Measurements from ENCODE around the gene GEMIN4.

GEMIN4 gene

GRCh38 chr17:746181-746580, 5.9 kb downstream of the GEMIN4 start:
- no peak overlapping the region for H3K4me2 ChIP-seq (ENCODE audit: low read length, poor library complexity, severe bottlenecking)
- H2AK5ac ChIP-seq (ENCODE audit: low read length, severe bottlenecking), result no peak overlapping the region
- DNase-seq, result no peak
- H3K4me3 ChIP-seq (ENCODE audit: insufficient read depth in 1 of 2, low read depth in 1 of 2, low read length in 2 of 2), result no peak overlapping the region
- no peak overlapping the region for H3K9ac ChIP-seq (ENCODE audit: low read length)
- H3K18ac ChIP-seq (ENCODE audit: low read depth in 1 of 2, low read length in 2 of 2), result no peak overlapping the region
- H3K14ac ChIP-seq (ENCODE audit: low read length in 2 of 2), result no peak overlapping the region
- H3K27me3 ChIP-seq (ENCODE audit: control insufficient read depth in 1 of 2, insufficient read depth in 1 of 2, low read length in 2 of 2), result no peaks in the 10 kb centered on the region
- 98% methylated on average over 9 of the region's 9 CpGs for WGBS
- H3K79me1 ChIP-seq (replicated peaks; ENCODE audit: low read length, poor library complexity, severe bottlenecking), result peaks cover 55% of the 10 kb centered on the region
- no peak overlapping the region for H2AFZ ChIP-seq (ENCODE audit: low read depth, low read length)
- H3K23ac ChIP-seq (ENCODE audit: low read length in 2 of 2), result no peak overlapping the region
- no peak overlapping the region for H2BK5ac ChIP-seq (ENCODE audit: low read depth, low read length, poor library complexity, severe bottlenecking)
- no peak overlapping the region for H2BK15ac ChIP-seq (ENCODE audit: low read depth, poor library complexity, severe bottlenecking)
- no peak overlapping the region for H4K8ac ChIP-seq (ENCODE audit: low read length)
- H3K4me1 ChIP-seq (ENCODE audit: control insufficient read depth, insufficient read depth, low read depth, low read length), result peaks cover 1% of the 10 kb centered on the region
- H3K4ac ChIP-seq (ENCODE audit: low read depth in 1 of 2, low read length in 2 of 2), result no peak overlapping the region
- H2BK120ac ChIP-seq (ENCODE audit: low read depth, low read length), result no peak overlapping the region
- no peak overlapping the region for H3K27ac ChIP-seq (ENCODE audit: low read length, poor library complexity, severe bottlenecking)
- peaks cover 66 to 67% of the 10 kb centered on the region in 2 experiments for H3K36me3 ChIP-seq (ENCODE audit: control insufficient read depth in 1 of 2, insufficient read depth in 2 of 2, low read depth in 1 of 2, low read length in 2 of 2)
- H2BK12ac ChIP-seq (ENCODE audit: low read length in 2 of 2), result no peak overlapping the region
- H4K91ac ChIP-seq (ENCODE audit: low read length), result no peak overlapping the region
- H3K9me3 ChIP-seq (ENCODE audit: control insufficient read depth, low read length), result no peaks in the 10 kb centered on the region

- Histone ChIP-seq H3K9ac (ENCODE audit: low read length) (no peak overlapping the region), H4K8ac (ENCODE audit: low read length) (no peak overlapping the region), H3K23ac (ENCODE audit: low read length in 2 of 2) (no peak overlapping the region), H3K79me1 (replicated peaks; ENCODE audit: low read length, poor library complexity, severe bottlenecking) (peaks cover 53% of the 10 kb centered on the region), H3K14ac (ENCODE audit: low read length in 2 of 2) (no peak overlapping the region), H3K27ac (ENCODE audit: low read length, poor library complexity, severe bottlenecking) (no peak overlapping the region), H3K9me3 (ENCODE audit: control insufficient read depth, low read length) (no peaks in the 10 kb centered on the region), H3K4me2 (ENCODE audit: low read length, poor library complexity, severe bottlenecking) (no peak overlapping the region), H3K4me3 (ENCODE audit: insufficient read depth in 1 of 2, low read depth in 1 of 2, low read length in 2 of 2) (no peak overlapping the region), H2BK120ac (ENCODE audit: low read depth, low read length) (no peak overlapping the region), H2BK15ac (ENCODE audit: low read depth, poor library complexity, severe bottlenecking) (no peak overlapping the region), H2BK12ac (ENCODE audit: low read length in 2 of 2) (no peak overlapping the region), H2AK5ac (ENCODE audit: low read length, severe bottlenecking) (no peak overlapping the region), H3K4me1 (ENCODE audit: control insufficient read depth, insufficient read depth, low read depth, low read length) (no peaks in the 10 kb centered on the region), H3K36me3 (ENCODE audit: control insufficient read depth in 1 of 2, insufficient read depth in 2 of 2, low read depth in 1 of 2, low read length in 2 of 2) (peaks cover 71 to 75% of the 10 kb centered on the region in 2 experiments), H2BK5ac (ENCODE audit: low read depth, low read length, poor library complexity, severe bottlenecking) (no peak overlapping the region), H4K91ac (ENCODE audit: low read length) (no peak overlapping the region), H3K18ac (ENCODE audit: low read depth in 1 of 2, low read length in 2 of 2) (no peak overlapping the region), H3K4ac (ENCODE audit: low read depth in 1 of 2, low read length in 2 of 2) (no peak overlapping the region), H2AFZ (ENCODE audit: low read depth, low read length) (no peak overlapping the region), H3K27me3 (ENCODE audit: control insufficient read depth in 1 of 2, insufficient read depth in 1 of 2, low read length in 2 of 2) (no peaks in the 10 kb centered on the region)
- no peak for DNase-seq
- 98% methylated on average over 11 of the region's 11 CpGs for WGBS
Measured at GRCh38 chr17:745406-745805, 6.7 kb downstream of the GEMIN4 start.

GRCh38 chr17:744937-745336, 7.1 kb downstream of the GEMIN4 start:
- no peak overlapping the region for H3K4ac ChIP-seq (ENCODE audit: low read depth in 1 of 2, low read length in 2 of 2)

GRCh38 chr17:743139-743538, 8.9 kb downstream of the GEMIN4 start:
- Histone ChIP-seq H4K8ac (ENCODE audit: low read length) (no peak overlapping the region), H4K91ac (ENCODE audit: low read length) (no peak overlapping the region), H3K4ac (ENCODE audit: low read depth in 1 of 2, low read length in 2 of 2) (no peak overlapping the region), H2BK15ac (ENCODE audit: low read depth, poor library complexity, severe bottlenecking) (no peak overlapping the region), H3K27ac (ENCODE audit: low read length, poor library complexity, severe bottlenecking) (no peak overlapping the region), H3K79me1 (replicated peaks; ENCODE audit: low read length, poor library complexity, severe bottlenecking) (peaks cover 54% of the 10 kb centered on the region), H2BK120ac (ENCODE audit: low read depth, low read length) (no peak overlapping the region), H3K4me1 (ENCODE audit: control insufficient read depth, insufficient read depth, low read depth, low read length) (no peaks in the 10 kb centered on the region), H2BK5ac (ENCODE audit: low read depth, low read length, poor library complexity, severe bottlenecking) (no peak overlapping the region), H3K9me3 (ENCODE audit: control insufficient read depth, low read length) (no peaks in the 10 kb centered on the region), H3K9ac (ENCODE audit: low read length) (no peak overlapping the region), H3K27me3 (ENCODE audit: control insufficient read depth in 1 of 2, insufficient read depth in 1 of 2, low read length in 2 of 2) (no peaks in the 10 kb centered on the region), H2BK12ac (ENCODE audit: low read length in 2 of 2) (no peak overlapping the region), H2AFZ (ENCODE audit: low read depth, low read length) (no peak overlapping the region), H3K18ac (ENCODE audit: low read depth in 1 of 2, low read length in 2 of 2) (no peak overlapping the region), H3K4me3 (ENCODE audit: insufficient read depth in 1 of 2, low read depth in 1 of 2, low read length in 2 of 2) (no peak overlapping the region), H3K4me2 (ENCODE audit: low read length, poor library complexity, severe bottlenecking) (no peak overlapping the region), H3K36me3 (ENCODE audit: control insufficient read depth in 1 of 2, insufficient read depth in 2 of 2, low read depth in 1 of 2, low read length in 2 of 2) (peaks cover 72 to 94% of the 10 kb centered on the region in 2 experiments), H2AK5ac (ENCODE audit: low read length, severe bottlenecking) (no peak overlapping the region), H3K14ac (ENCODE audit: low read length in 2 of 2) (no peak overlapping the region), H3K23ac (ENCODE audit: low read length in 2 of 2) (no peak overlapping the region)
- no peak for DNase-seq
- 97% methylated on average over 3 of the region's 4 CpGs for WGBS

More at GRCh38 chr17:744937-745336, 7.1 kb downstream of the GEMIN4 start:
- Histone ChIP-seq H3K27me3 (ENCODE audit: control insufficient read depth in 1 of 2, insufficient read depth in 1 of 2, low read length in 2 of 2) (no peaks in the 10 kb centered on the region), H3K4me1 (ENCODE audit: control insufficient read depth, insufficient read depth, low read depth, low read length) (no peaks in the 10 kb centered on the region), H3K4me2 (ENCODE audit: low read length, poor library complexity, severe bottlenecking) (no peak overlapping the region), H3K14ac (ENCODE audit: low read length in 2 of 2) (no peak overlapping the region), H3K79me1 (replicated peaks; ENCODE audit: low read length, poor library complexity, severe bottlenecking) (peaks cover 55% of the 10 kb centered on the region), H3K18ac (ENCODE audit: low read depth in 1 of 2, low read length in 2 of 2) (no peak overlapping the region), H3K23ac (ENCODE audit: low read length in 2 of 2) (no peak overlapping the region), H2BK12ac (ENCODE audit: low read length in 2 of 2) (no peak overlapping the region), H3K9ac (ENCODE audit: low read length) (no peak overlapping the region), H3K9me3 (ENCODE audit: control insufficient read depth, low read length) (no peaks in the 10 kb centered on the region), H2BK15ac (ENCODE audit: low read depth, poor library complexity, severe bottlenecking) (no peak overlapping the region), H2BK5ac (ENCODE audit: low read depth, low read length, poor library complexity, severe bottlenecking) (no peak overlapping the region), H2BK120ac (ENCODE audit: low read depth, low read length) (no peak overlapping the region), H3K4me3 (ENCODE audit: insufficient read depth in 1 of 2, low read depth in 1 of 2, low read length in 2 of 2) (no peak overlapping the region), H2AFZ (ENCODE audit: low read depth, low read length) (no peak overlapping the region), H2AK5ac (ENCODE audit: low read length, severe bottlenecking) (no peak overlapping the region), H3K36me3 (ENCODE audit: control insufficient read depth in 1 of 2, insufficient read depth in 2 of 2, low read depth in 1 of 2, low read length in 2 of 2) (peaks cover 76 to 79% of the 10 kb centered on the region in 2 experiments), H4K91ac (ENCODE audit: low read length) (no peak overlapping the region), H4K8ac (ENCODE audit: low read length) (no peak overlapping the region), H3K27ac (ENCODE audit: low read length, poor library complexity, severe bottlenecking) (no peak overlapping the region)
- DNase-seq, result no peak
- 93% methylated on average over 9 of the region's 9 CpGs for WGBS
